Endodermal cell (in vitro differentiated cells): Measurements from ENCODE around the gene L1CAM. TPM values are rescaled to one million over a fixed set of nuclear protein-coding genes. Genes with fewer than 3 reads are reported as not detected.

Source experiments
- DNase-seq: peaks from one replicate; pipeline ENCODE4 v3.0.0-alpha.2; 2017
- H3K27ac ChIP-seq: 2 replicates; pipeline ENCODE4 v1.5.1; 2013; ENCODE audit warnings: mild to moderate bottlenecking, low read depth, low read length, moderate library complexity
- H3K27me3 ChIP-seq: 2 replicates; pipeline ENCODE4 v1.6.1; 2013; ENCODE audit warnings: mild to moderate bottlenecking, low read length, moderate library complexity; ENCODE audit not compliant: insufficient read depth, control insufficient read depth, poor library complexity, severe bottlenecking
- H3K36me3 ChIP-seq: 2 replicates; pipeline ENCODE4 v1.7.0; 2013; ENCODE audit warnings: mild to moderate bottlenecking, low read length, moderate library complexity; ENCODE audit not compliant: control insufficient read depth, insufficient read depth
- H3K4me1 ChIP-seq: one replicate; pipeline ENCODE4 v1.7.0; 2013; ENCODE audit warnings: low read length; ENCODE audit not compliant: control insufficient read depth, insufficient read depth
- H3K4me3 ChIP-seq: 2 replicates; pipeline ENCODE4 v1.5.1; 2013; ENCODE audit warnings: mild to moderate bottlenecking, low read length, moderate library complexity
- H3K9ac ChIP-seq: 2 replicates; pipeline ENCODE4 v1.6.1; 2013; ENCODE audit warnings: mild to moderate bottlenecking, low read length, moderate library complexity; ENCODE audit not compliant: poor library complexity, severe bottlenecking; ENCODE audit errors: extremely low read depth
- H3K9me3 ChIP-seq: 2 replicates; pipeline ENCODE4 v1.6.1; 2013; ENCODE audit warnings: mild to moderate bottlenecking, low read length, moderate library complexity; ENCODE audit not compliant: control insufficient read depth
- H3K27ac Mint-ChIP-seq: 2 replicates; pipeline ENCODE4 v1.8.0; 2020; ENCODE audit warnings: mixed read lengths
- H3K27me3 Mint-ChIP-seq: 2 replicates; pipeline ENCODE4 v1.8.0; 2021; ENCODE audit warnings: mild to moderate bottlenecking, mixed read lengths; ENCODE audit not compliant: insufficient read depth
- H3K36me3 Mint-ChIP-seq: 2 replicates; pipeline ENCODE4 v1.8.0; 2020; ENCODE audit warnings: low read depth, mixed read lengths
- H3K4me1 Mint-ChIP-seq: 2 replicates; pipeline ENCODE4 v1.8.0; 2020; ENCODE audit warnings: mixed read lengths
- H3K4me3 Mint-ChIP-seq: 2 replicates; pipeline ENCODE4 v1.8.0; 2020; ENCODE audit warnings: mild to moderate bottlenecking, moderate library complexity, mixed read lengths
- H3K9me3 Mint-ChIP-seq: 2 replicates; pipeline ENCODE4 v1.8.0; 2020; ENCODE audit warnings: mild to moderate bottlenecking, mixed read lengths
- WGBS, 2 experiments: methylation state at CpG; one replicate each; pipeline versions ENCODE4 v1.1.5 to v1.1.7; 2013; ENCODE audit warnings: missing lambda C conversion rate in 2 of 2, mixed read lengths in 1 of 2; ENCODE audit not compliant: insufficient coverage in 1 of 2, insufficient read length in 1 of 2; 5-methylcytosine and 5-hydroxymethylcytosine counted together
- total RNA-seq, 2 donors: library from RNA; stranded (reverse); fragmentation: NEBNext Ultra II Directional in 1 of 2; extraction: Animal tissue kit (Norgen Biotek cat#: 25700) in 1 of 2; gene quantifications; 2 replicates in 1 of 2; 3 replicates in 1 of 2; pipeline ENCODE4 v1.2.1, GENCODE V29; 2021
- TF ChIP-seq, protein P1 (sequence below): fragments of 200-600 bp; sonication (generic); conservative IDR thresholded peaks from 2 replicates; pipeline ENCODE4 v1.5.0; 2021; ENCODE audit warnings: antibody characterized with exemption, mild to moderate bottlenecking

Gene L1CAM
- total RNA-seq, 2 donors from 2014 or later, result 7.5 to 29.0 TPM

DNA sequence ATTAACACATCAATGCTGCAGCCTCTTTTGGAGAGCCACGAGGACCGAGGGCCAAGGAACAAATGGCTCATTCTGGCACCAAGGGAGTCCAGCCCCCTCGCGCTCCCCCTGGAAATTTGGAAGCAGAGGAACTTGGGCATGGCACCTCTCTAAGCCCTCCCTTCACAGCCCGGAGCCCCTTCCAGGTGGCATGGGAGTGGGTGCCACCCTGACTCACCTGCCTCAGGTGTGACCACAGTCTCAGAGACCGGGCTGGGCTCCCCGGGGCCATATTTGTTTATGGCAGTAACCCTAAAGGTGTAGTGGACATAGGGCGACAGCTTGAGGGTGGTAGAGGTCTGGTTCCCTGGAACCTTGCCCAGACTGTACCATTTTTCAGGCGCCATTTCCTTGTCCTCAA, 18.8 kb downstream of the L1CAM start:
- H3K36me3 Mint-ChIP-seq, result peaks cover 16% of the 10 kb centered on the region
- no peaks in the 10 kb centered on the region for H3K4me1 ChIP-seq
- TF ChIP-seq, protein P1, sequence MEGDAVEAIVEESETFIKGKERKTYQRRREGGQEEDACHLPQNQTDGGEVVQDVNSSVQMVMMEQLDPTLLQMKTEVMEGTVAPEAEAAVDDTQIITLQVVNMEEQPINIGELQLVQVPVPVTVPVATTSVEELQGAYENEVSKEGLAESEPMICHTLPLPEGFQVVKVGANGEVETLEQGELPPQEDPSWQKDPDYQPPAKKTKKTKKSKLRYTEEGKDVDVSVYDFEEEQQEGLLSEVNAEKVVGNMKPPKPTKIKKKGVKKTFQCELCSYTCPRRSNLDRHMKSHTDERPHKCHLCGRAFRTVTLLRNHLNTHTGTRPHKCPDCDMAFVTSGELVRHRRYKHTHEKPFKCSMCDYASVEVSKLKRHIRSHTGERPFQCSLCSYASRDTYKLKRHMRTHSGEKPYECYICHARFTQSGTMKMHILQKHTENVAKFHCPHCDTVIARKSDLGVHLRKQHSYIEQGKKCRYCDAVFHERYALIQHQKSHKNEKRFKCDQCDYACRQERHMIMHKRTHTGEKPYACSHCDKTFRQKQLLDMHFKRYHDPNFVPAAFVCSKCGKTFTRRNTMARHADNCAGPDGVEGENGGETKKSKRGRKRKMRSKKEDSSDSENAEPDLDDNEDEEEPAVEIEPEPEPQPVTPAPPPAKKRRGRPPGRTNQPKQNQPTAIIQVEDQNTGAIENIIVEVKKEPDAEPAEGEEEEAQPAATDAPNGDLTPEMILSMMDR, result no peak

GRCh38 chrX:153866302-153867019, 19.5 kb downstream of the L1CAM start:
- Mint-ChIP-seq H3K9me3 (peaks cover 74% of the 10 kb centered on the region), H3K4me3 (no peak overlapping the region), H3K4me1 (no peaks in the 10 kb centered on the region), H3K27ac (no peak overlapping the region), H3K36me3 (peaks cover 18% of the 10 kb centered on the region), H3K27me3 (no peaks in the 10 kb centered on the region)
- no peak for DNase-seq
- Histone ChIP-seq H3K27ac (no peak overlapping the region), H3K9ac (no peak overlapping the region), H3K4me3 (no peak overlapping the region), H3K36me3 (no peaks in the 10 kb centered on the region), H3K4me1 (no peaks in the 10 kb centered on the region), H3K27me3 (no peaks in the 10 kb centered on the region), H3K9me3 (no peaks in the 10 kb centered on the region)
- WGBS, 2 experiments, result 97 to 100% methylated on average over 5 to 22 of the region's 22 CpGs
- TF ChIP-seq, protein P1, result no peak

More for the DNA sequence above, 18.8 kb downstream of the L1CAM start:
- Mint-ChIP-seq H3K4me1 (no peaks in the 10 kb centered on the region), H3K9me3 (peaks cover 74% of the 10 kb centered on the region), H3K27me3 (no peaks in the 10 kb centered on the region), H3K4me3 (no peak overlapping the region), H3K27ac (no peak overlapping the region)
- H3K9me3 ChIP-seq, result no peaks in the 10 kb centered on the region
- no peak for DNase-seq
- H3K27me3 ChIP-seq, result no peaks in the 10 kb centered on the region
- no peaks in the 10 kb centered on the region for H3K36me3 ChIP-seq
- no peak overlapping the region for H3K9ac ChIP-seq
- no peak overlapping the region for H3K27ac ChIP-seq
- no peak overlapping the region for H3K4me3 ChIP-seq
- WGBS, 2 experiments, result 89% methylated on average over 9 of the region's 9 CpGs; no CpG with 5 or more reads in 1 of the 2 experiments

- H3K9me3 ChIP-seq, result no peaks in the 10 kb centered on the region
- H3K9ac ChIP-seq, result no peak overlapping the region
- DNase-seq, result no peak
- TF ChIP-seq, protein P1, result no peak
- Mint-ChIP-seq H3K4me1 (no peaks in the 10 kb centered on the region), H3K4me3 (no peak overlapping the region), H3K9me3 (peaks cover 75% of the 10 kb centered on the region), H3K27ac (no peak overlapping the region), H3K36me3 (peaks cover 19% of the 10 kb centered on the region), H3K27me3 (no peaks in the 10 kb centered on the region)
- no peak overlapping the region for H3K4me3 ChIP-seq
- H3K27ac ChIP-seq, result no peak overlapping the region
- H3K27me3 ChIP-seq, result no peaks in the 10 kb centered on the region
- WGBS, 2 experiments, result 94 to 96% methylated on average over 2 to 8 of the region's 9 CpGs
- H3K4me1 ChIP-seq, result no peaks in the 10 kb centered on the region
- H3K36me3 ChIP-seq, result no peaks in the 10 kb centered on the region
These were observed 20.3 kb downstream of the L1CAM start for GRCh38 chrX:153865685-153866084.
